Lower leg skin (tissue), 4 donors: Measurements from ENCODE around the gene APOA5. TPM values are rescaled to one million over a fixed set of nuclear protein-coding genes. Genes with fewer than 3 reads are reported as not detected.

ENCODE experiments used
- DNase-seq, 2 donors: peaks; one replicate each; pipeline ENCODE4 v3.0.0-alpha.2; 2019; ENCODE audit warnings: low spot score in 2 of 2
- H3K4me3 ChIP-seq: fragments of 200-600 bp; sonication (generic); 2 replicates; pipeline ENCODE4 v1.5.1; 2017; ENCODE audit warnings: mild to moderate bottlenecking, low read depth; ENCODE audit not compliant: poor library complexity, severe bottlenecking
- POLR2A ChIP-seq, 2 donors: fragments of 450-650 bp; IDR thresholded peaks; one replicate each; pipeline ENCODE4 v1.6.1; 2016 to 2017; ENCODE audit warnings: antibody characterized with exemption in 2 of 2, mild to moderate bottlenecking in 1 of 2, moderate library complexity in 1 of 2
- WGBS, 2 donors: methylation state at CpG; one replicate each; pipeline ENCODE4 v1.1.5; 2018; 5-methylcytosine and 5-hydroxymethylcytosine counted together
- intact Hi-C: fragments of 100-400 bp; cut with DNase I; formaldehyde crosslinking; loops from one replicate; pipeline ENCODE4 v1.15.0; 2023; ENCODE audit warnings: low total_unique reads
- total RNA-seq, 4 donors: library from RNA; depleted of rRNA; stranded (reverse); fragments of >200 nt; gene quantifications; one replicate each; pipeline ENCODE4 v1.1.0, GENCODE V29; 2016
- TF ChIP-seq, protein P1 (sequence below), 3 donors: fragments of 450-650 bp; IDR thresholded peaks; one replicate each; pipeline ENCODE4 v1.5.1; 2016; ENCODE audit warnings: antibody characterized with exemption in 3 of 3, mild to moderate bottlenecking in 3 of 3, moderate library complexity in 2 of 3

Gene APOA5
- total RNA-seq, 4 donors from 2014 or later = not detected

DNA sequence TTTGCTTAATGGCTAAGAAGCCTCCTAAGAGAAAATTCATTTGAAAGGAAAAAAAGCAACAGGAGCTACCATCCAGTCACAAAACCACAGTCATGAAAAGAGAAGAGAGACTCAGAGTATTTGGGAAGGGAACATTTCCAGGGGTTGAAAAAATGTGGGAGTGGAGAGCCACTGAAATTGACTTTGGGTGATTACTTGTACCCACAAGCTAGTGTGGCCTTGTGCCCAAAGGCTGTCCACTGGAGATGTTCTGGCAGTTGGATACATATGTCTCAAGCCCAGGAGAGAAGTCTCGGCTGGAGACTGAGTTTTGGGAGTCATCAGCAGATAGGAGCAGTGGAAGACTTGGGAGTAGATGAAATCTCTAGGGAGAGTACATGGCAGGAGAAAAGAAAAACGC, 3.2 kb upstream of the APOA5 start:
- DNase-seq = peak in 1 of 2 donors; percentile 37
- no peak for TF ChIP-seq POLR2A (IDR thresholded peaks at IDR 0.05)
- TF ChIP-seq, protein P1, sequence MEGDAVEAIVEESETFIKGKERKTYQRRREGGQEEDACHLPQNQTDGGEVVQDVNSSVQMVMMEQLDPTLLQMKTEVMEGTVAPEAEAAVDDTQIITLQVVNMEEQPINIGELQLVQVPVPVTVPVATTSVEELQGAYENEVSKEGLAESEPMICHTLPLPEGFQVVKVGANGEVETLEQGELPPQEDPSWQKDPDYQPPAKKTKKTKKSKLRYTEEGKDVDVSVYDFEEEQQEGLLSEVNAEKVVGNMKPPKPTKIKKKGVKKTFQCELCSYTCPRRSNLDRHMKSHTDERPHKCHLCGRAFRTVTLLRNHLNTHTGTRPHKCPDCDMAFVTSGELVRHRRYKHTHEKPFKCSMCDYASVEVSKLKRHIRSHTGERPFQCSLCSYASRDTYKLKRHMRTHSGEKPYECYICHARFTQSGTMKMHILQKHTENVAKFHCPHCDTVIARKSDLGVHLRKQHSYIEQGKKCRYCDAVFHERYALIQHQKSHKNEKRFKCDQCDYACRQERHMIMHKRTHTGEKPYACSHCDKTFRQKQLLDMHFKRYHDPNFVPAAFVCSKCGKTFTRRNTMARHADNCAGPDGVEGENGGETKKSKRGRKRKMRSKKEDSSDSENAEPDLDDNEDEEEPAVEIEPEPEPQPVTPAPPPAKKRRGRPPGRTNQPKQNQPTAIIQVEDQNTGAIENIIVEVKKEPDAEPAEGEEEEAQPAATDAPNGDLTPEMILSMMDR (IDR thresholded peaks at IDR 0.05) = no peak
- 77 to 86% methylated on average over 2 of the region's 2 CpGs for WGBS, 2 donors
- no peak overlapping the region for H3K4me3 ChIP-seq
- intact Hi-C loops = loop anchor here (5.0 kb wide), 1 partner anchor 312 kb away; no protein-coding TSS in a partner anchor

DNA sequence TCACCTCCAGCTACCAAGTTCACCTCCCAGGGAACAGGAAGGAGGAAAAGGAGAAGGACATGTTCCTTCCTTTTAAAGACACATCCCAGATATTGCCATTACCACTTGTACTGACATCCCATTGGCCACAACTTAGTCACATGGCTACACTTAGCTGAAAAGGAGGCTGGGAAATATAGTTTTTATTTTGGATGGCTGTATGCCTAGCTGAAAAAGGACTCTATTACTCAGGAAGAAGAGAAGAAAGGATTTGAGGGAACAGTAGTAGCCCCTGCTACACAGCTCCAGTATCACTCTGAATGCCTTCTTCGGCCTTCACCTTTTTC, 2.1 kb upstream of the APOA5 start:
- DNase-seq = no peak
- intact Hi-C loops = loop anchor here (5.0 kb wide), 1 partner anchor 314 kb away; no protein-coding TSS in a partner anchor
- 98 to 100% methylated on average over 1 of the region's 1 CpG for WGBS, 2 donors
- TF ChIP-seq, protein P1 (IDR thresholded peaks at IDR 0.05) = no peak
- H3K4me3 ChIP-seq = no peak overlapping the region

DNA sequence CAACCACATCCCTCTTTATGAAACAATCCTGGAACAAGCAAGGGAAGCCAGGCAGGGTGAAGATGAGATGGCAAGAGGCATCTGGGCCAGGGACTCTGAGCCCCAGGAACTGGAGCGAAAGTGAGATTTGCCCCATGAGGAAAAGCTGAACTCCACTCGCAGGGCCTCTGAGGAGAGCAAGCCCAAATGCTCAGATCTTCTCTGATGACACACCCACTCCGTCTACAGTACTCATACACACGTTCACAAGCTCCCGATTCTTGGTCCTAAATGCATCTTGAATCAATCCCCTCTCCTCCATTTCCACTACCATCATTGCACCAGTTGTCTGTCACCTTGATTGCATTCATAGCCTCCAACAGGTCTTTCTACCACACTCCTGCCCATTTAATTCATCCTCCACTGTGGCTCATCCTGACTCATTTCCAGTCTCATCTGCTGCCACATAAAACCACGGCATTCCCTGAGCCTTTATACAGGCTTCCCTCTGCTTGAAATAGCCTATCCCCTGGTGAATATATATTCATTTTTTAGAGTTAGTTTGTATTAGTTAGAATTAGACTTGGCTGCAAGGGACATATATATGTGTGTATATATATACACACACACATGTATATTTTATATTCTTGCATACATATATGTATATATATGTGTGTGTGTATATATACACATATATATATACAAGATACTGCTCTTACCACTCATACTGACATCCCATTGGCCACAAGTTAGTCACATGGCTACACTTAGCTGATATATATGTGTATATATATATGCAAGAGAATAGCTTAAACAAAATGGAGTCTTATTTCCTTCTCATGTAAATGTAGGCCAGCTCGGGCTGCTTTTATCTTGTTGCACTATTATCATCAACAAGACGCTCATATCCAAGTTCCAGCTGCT, 1.4 kb upstream of the APOA5 start:
- WGBS, 2 donors = 75 to 84% methylated on average over 8 of the region's 8 CpGs
- H3K4me3 ChIP-seq = no peak overlapping the region
- intact Hi-C loops = loop anchor here (5.0 kb wide), 1 partner anchor 314 kb away; no protein-coding TSS in a partner anchor
- no peak for TF ChIP-seq POLR2A (IDR thresholded peaks at IDR 0.05)
- peak in 1 of 2 donors; percentile 7 for DNase-seq

DNA sequence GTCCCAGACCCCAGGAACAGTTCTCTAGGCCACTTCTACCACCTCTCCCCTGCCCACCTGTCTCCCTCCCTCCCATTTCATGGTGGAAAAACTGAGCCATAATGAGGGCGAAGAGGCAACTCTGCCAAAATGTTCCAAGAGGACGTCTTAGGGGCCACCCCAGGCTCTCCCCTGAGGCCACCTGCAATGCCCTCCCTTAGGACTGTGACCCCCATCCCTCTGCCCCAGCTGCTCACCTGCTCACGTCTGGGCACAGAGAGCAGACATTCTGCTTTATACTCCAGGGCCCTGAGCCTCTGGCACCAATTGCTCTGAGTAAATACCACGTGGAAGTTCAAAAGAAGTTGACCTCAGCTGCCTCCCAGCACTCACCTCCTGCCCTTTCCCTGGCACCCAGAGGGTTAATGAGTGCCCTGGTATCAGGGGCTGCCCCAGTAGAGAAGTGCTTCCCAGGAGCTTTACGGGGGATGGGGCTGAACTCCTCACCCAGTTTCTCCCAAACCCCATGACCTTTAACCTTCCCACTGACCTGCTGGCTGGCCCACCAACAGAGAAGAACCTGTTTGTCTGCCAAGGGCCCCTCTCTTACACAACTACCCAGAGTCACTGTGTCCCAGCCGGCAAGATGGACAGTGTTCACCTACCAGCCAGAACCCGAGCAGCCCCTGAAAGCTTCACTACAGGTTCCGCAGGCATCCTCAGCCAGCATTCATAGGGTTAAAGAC, 627 bp upstream of the APOA5 start:
- intact Hi-C loops = loop anchor here (5.0 kb wide), 1 partner anchor 315 kb away; no protein-coding TSS in a partner anchor
- no peak overlapping the region for H3K4me3 ChIP-seq
- peak in 1 of 2 donors; percentile 64 for DNase-seq
- 75 to 79% methylated on average over 8 of the region's 8 CpGs for WGBS, 2 donors
- TF ChIP-seq, protein P1 (IDR thresholded peaks at IDR 0.05) = no peak
- TF ChIP-seq POLR2A (IDR thresholded peaks at IDR 0.05) = no peak

DNA sequence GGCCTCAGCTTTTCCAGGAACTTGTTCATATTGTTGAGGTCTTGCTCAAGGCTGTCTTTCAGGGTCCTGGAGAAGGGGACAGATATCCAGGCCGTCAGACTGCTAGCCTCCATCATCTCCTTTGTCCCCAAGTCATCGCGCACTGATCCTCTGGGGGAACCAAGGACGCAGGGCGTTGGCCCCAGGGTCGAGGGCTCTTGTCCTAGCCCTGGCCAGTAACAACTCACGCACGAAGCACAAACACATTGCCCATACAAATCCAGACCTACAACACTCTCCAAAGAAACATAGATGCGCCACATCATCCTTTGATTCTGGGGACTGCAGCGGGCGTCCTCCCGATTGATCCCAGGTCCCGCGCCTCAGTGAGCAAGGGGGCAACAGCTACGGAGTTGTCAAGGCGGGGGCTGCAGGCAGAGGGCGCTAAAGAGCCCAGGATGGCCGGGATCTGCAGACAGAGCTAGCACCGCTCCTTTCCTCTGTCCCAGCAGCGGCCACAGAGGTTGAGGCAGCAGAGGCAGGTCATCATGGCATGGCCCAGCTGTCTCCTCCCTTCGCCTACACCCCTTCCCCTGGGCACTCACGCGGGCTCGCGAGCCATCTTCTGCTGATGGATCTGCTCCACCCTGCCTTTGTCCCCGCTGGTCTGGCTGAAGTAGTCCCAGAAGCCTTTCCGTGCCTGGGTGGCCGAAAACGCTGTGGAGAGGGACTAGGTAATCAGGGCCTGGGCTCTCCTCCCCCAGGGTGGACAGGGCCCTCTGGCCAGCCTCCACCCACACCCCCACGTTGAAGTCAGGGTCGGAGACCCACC, 472 bp downstream of the APOA5 start:
- no peak overlapping the region for H3K4me3 ChIP-seq
- intact Hi-C loops = loop anchor here (5.0 kb wide), 1 partner anchor 316 kb away; no protein-coding TSS in a partner anchor
- DNase-seq = peak; percentile 57 to 96
- no peak for TF ChIP-seq POLR2A (IDR thresholded peaks at IDR 0.05)
- TF ChIP-seq, protein P1 (IDR thresholded peaks at IDR 0.05) = peak in 1 of 3 donors; percentile 78
- WGBS, 2 donors = 29 to 32% methylated on average over 28 to 31 of the region's 31 CpGs
